ENCODE measurements around the gene PRMT1.
"Not testable (repeated sequence)": the region's sequence is repeated elsewhere in the genome, so short reads cannot be mapped to it uniquely, and the experiment has no call there.

PRMT1 gene

GRCh38 chr19:49689133-49690078, 12.3 kb downstream of the PRMT1 start, which contains the start of gene ADM5:
TSS of gene ADM5 (plus strand) at chr19:49689594. CDS start at chr19:49689838, 244 bp downstream.
- peak; percentile 58 for DNase-seq

DNA sequence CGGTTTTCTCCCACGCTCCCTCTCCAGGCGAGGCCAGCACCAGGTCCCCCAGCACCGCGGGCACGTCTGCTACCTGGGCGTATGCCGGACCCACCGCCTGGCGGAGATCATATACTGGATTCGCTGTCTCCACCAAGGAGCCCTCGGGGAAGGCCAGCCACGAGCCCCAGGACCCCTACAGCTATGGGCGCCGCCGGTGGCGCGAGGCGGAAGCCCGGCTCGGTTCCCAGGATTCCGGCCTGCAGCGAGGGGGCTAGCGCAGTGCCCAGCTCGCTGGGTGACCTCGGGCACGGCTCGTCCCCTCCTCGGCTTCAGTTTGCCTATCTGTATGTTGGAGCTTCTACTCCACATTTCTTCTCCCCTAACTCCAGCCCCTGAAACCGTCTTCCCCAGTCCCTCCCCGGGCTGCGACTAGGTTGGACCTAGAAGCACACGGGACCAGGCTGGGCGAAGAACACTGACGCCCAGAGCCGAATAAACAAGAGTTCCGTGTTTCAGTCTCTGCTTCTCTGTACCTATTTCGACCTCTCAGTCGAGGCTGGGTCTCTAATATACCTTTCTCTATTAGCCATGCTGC, 13.1 kb downstream of the PRMT1 start:
- no peak for DNase-seq

DNA sequence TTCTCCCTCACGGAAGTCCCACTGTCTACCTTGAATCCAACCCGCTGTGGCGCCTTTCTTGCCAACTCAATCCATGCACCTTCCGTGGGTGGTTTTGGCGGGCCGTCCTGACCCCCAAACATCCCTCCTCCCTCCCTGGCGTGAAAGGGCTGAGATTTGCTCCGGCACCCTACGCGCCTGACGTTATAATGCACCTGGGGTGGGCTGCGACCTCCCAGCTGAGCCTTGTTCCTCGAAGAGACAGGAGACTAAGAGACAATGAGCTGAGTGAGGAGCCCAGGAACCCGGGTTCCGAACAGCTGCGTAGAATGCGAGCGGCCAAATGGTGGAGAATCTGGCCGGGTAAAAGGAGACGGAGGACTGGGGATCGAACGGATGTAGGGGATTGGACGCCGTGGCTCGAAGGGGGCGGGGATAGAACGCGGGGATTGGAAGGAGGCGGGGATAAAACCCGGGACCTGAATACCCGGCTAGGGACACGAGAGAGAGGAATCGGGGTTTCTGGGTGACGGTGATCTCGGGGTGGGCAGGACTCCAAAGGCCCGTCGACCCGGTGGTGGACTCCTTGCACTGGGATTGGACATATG, 13.7 kb downstream of the PRMT1 start, which contains the start of gene CPT1C:
Gene CPT1C (plus strand): TSS at position 461 of the 587 bp plus-strand sequence. CDS start 1,137 bp downstream, outside the sequence.
- DNase-seq = peak; percentile 79

- peak; percentile 65 for DNase-seq
These were observed 14.4 kb downstream of the PRMT1 start for GRCh38 chr19:49691243-49692146.

- no peak for DNase-seq
These were observed 15.1 kb downstream of the PRMT1 start for GRCh38 chr19:49692147-49692506.

GRCh38 chr19:49696115-49696514, 19.0 kb downstream of the PRMT1 start:
- no peak for DNase-seq

GRCh38 chr19:49696865-49697264, 19.8 kb downstream of the PRMT1 start:
- no peak for DNase-seq

DNA sequence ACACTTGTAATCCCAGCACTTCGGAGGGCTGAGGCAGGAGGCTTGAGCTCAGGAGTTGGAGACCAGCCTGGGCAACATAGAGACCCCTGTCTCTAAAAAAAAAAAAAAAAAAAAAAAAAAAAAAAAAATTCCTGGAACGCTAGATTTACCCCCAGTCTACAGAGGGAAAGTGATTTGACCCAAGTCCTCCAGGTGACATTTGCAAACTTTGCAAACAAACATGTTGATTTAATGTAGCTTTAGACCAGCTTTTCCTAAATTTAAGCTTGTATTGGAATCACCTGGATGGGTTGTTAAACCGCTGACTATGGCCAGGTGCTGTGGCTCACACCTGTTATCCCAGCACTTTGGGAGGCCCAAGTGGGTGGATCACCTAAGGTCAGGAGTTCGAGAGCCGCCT, 22.3 kb downstream of the PRMT1 start:
- no peak for DNase-seq

- no peak for DNase-seq
These were observed 23.5 kb downstream of the PRMT1 start for GRCh38 chr19:49700563-49700962.

DNA sequence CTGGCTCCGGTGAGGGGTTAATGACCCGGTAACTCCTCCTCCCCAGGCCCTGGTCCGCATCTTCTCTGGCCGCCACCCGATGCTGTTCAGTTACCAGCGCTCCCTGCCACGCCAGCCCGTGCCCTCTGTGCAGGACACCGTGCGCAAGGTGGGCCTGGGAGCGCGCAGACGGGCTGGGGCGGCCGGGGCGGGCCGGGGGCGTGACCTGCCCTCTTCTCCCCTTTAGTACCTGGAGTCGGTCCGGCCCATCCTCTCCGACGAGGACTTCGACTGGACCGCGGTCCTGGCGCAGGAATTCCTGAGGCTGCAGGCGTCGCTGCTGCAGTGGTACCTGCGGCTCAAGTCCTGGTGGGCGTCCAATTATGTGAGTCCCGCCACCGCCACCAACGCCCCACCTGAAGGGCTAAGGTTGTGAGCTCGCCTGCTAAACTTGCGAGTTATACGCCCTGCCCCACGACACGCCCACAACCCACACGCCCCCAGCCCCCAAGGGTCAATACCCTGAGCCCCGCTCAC, 24.3 kb downstream of the PRMT1 start:
- DNase-seq = no peak

- no peak for DNase-seq
These were observed 28.0 kb downstream of the PRMT1 start for GRCh38 chr19:49704888-49705642.

- DNase-seq = no peak
These were observed 28.8 kb downstream of the PRMT1 start for GRCh38 chr19:49705919-49706318.

DNA sequence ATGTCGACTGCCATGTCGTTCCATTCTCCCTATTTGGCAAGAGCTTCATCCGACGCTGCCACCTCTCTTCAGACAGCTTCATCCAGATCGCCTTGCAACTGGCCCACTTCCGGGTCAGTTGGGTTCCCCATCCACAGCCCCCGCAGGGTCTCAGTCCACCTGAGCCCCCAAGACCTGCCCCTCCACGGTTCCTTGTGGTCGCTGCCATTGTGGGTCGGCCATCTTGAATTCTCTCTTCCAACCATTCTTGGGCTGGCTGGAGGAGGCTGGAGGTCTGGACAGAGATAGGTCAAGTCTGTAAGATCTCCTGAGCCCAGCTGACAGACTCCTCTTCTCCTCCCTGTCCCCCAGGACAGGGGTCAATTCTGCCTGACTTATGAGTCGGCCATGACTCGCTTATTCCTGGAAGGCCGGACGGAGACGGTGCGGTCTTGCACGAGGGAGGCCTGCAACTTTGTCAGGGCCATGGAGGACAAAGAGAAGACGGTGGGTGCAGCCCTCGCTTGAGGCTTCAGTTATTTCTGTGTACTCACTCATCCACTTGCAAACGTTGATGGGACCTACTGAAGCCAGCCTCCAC, 33.4 kb downstream of the PRMT1 start:
- DNase-seq = no peak

DNA sequence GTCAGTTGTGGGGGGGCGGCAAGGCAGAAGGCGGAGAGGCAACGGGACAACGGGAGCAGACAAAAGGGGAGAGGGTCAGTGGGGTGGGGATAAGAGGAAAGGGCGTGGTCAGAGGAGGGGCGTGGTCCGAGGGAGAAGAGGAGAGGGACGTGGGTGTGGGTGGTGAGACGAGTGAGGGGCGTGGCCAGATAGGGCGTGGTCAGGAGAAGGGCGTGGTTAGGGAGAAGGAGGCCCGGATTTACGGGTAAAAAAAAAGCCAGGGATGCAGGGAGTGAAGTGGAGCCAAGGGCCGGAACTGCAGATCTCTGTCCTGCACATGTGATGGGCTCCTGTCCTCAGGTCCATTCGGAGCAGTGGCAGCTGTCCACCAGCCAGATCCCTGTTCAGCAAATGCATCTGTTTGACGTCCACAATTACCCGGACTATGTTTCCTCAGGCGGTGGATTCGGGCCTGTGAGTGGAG, 35.4 kb downstream of the PRMT1 start:
- DNase-seq = no peak

DNA sequence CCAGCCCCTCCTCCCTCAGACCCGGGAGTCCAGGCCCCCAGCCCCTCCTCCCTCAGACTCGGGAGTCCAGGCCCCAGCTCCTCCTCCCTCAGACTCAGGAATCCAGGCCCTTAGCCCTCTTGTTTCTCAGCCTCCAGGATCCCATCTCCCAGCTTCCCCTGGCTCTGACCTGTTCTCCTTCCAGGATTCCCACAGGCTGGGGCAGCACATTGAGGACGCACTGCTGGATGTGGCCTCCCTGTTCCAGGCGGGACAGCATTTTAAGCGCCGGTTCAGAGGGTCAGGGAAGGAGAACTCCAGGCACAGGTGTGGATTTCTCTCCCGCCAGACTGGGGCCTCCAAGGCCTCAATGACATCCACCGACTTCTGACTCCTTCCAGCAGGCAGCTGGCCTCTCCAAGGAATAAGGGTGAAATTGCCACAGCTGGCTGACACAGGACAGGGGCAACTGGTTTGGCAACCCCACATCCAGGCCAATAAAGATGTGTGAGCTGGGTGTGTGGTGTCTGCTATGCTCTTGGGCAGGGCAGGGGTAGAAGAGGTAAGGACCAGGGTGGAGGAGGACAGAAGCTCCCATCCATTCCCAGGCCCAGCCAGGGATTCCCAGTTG, 36.3 kb downstream of the PRMT1 start:
- no peak for DNase-seq

GRCh38 chr19:49716154-49716553, 39.1 kb downstream of the PRMT1 start:
- DNase-seq = no peak

- DNase-seq = no peak
These were observed 41.4 kb downstream of the PRMT1 start for GRCh38 chr19:49718511-49718910.

- no peak for DNase-seq
These were observed 41.9 kb downstream of the PRMT1 start for GRCh38 chr19:49718991-49719390.

DNA sequence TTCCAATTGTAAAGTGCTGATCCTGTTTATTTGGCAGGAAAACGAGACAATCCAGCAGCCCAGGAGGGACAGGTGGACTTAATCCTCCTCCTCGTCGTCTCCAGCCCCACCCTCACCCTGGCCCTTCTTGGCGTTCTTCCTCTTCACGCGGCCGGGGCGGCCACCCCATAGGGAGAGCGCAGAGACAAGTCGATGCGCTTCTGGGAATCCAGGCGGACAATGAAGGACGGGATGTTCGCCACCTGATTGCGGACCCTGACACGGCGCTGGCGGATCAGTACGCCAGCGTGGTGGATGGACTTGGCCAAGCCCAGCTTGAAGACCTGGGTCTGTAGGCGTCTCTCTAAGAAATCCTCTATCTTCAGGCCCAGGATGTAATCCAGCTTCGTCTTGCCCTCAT, 42.3 kb downstream of the PRMT1 start:
- DNase-seq = not testable (repeated sequence)

- DNase-seq = no peak
These were observed 50.4 kb downstream of the PRMT1 start for GRCh38 chr19:49727217-49728030.

All from CD4-positive, alpha-beta T cell treated with Interleukin-6 for 4 hours (primary cell).